Liver (tissue), 3 donors: ENCODE measurements around the gene SOX6.

Experiments
- ATF3 ChIP-seq: IDR thresholded peaks from 2 replicates; pipeline ENCODE4 v1.6.1; 2016; ENCODE audit warnings: antibody characterized with exemption
- CTCF ChIP-seq: fragments of 150-350 bp; IDR thresholded peaks from 2 replicates; pipeline ENCODE4 v1.5.1; 2017; ENCODE audit warnings: improper control_type of control experiment, low read depth, low read length; ENCODE audit not compliant: missing input control
- EGR1 ChIP-seq, 2 donors: IDR thresholded peaks; 2 replicates each; pipeline ENCODE4 v1.6.1; 2016 to 2018; ENCODE audit warnings: antibody characterized with exemption in 2 of 2, low read depth in 2 of 2
- GABPA ChIP-seq, 2 donors: IDR thresholded peaks in 1 of 2; conservative IDR thresholded peaks in 1 of 2; 2 replicates each; pipeline ENCODE4 v1.6.1; 2016; ENCODE audit warnings: antibody characterized with exemption in 2 of 2, mild to moderate bottlenecking in 1 of 2, moderate library complexity in 1 of 2
- HNF4G ChIP-seq: IDR thresholded peaks from 2 replicates; pipeline ENCODE4 v1.6.1; 2016; ENCODE audit warnings: antibody characterized with exemption
- JUND ChIP-seq, 2 donors: IDR thresholded peaks; 2 replicates each; pipeline ENCODE4 v1.6.1; 2016; ENCODE audit warnings: antibody characterized with exemption in 2 of 2
- MAX ChIP-seq: IDR thresholded peaks from 2 replicates; pipeline ENCODE4 v1.6.1; 2016; ENCODE audit warnings: antibody characterized with exemption
- NR2F2 ChIP-seq: IDR thresholded peaks from 2 replicates; pipeline ENCODE4 v1.6.1; 2016; ENCODE audit warnings: antibody characterized with exemption
- RAD21 ChIP-seq, 2 donors: IDR thresholded peaks; 2 replicates each; pipeline ENCODE4 v1.6.1; 2016; ENCODE audit warnings: antibody characterized with exemption in 2 of 2, mild to moderate bottlenecking in 2 of 2
- SP1 ChIP-seq: IDR thresholded peaks from 2 replicates; pipeline ENCODE4 v1.6.1; 2018; ENCODE audit warnings: antibody characterized with exemption, mild to moderate bottlenecking
- TAF1 ChIP-seq: conservative IDR thresholded peaks from 2 replicates; pipeline ENCODE4 v1.6.1; 2016; ENCODE audit warnings: antibody characterized with exemption, mild to moderate bottlenecking
- ZBTB33 ChIP-seq: IDR thresholded peaks from 2 replicates; pipeline ENCODE4 v1.6.1; 2016; ENCODE audit warnings: antibody characterized with exemption
- TF ChIP-seq, protein P1 (sequence below): IDR thresholded peaks from 2 replicates; pipeline ENCODE4 v1.6.1; 2016; ENCODE audit warnings: antibody characterized with exemption, mild to moderate bottlenecking
- donor health status: healthy.
- donor health status: healthy.

- no peak for TF ChIP-seq CTCF
- no peak for TF ChIP-seq JUND (IDR thresholded peaks at IDR 0.05)
- no peak for TF ChIP-seq TAF1
- no peak for TF ChIP-seq EGR1 (IDR thresholded peaks at IDR 0.05; ENCODE audit: low read depth in 2 of 2)
- TF ChIP-seq HNF4G: no peak
- TF ChIP-seq ATF3: no peak
- no peak for TF ChIP-seq RAD21 (IDR thresholded peaks at IDR 0.05)
- no peak for TF ChIP-seq ZBTB33
- TF ChIP-seq, protein P1, sequence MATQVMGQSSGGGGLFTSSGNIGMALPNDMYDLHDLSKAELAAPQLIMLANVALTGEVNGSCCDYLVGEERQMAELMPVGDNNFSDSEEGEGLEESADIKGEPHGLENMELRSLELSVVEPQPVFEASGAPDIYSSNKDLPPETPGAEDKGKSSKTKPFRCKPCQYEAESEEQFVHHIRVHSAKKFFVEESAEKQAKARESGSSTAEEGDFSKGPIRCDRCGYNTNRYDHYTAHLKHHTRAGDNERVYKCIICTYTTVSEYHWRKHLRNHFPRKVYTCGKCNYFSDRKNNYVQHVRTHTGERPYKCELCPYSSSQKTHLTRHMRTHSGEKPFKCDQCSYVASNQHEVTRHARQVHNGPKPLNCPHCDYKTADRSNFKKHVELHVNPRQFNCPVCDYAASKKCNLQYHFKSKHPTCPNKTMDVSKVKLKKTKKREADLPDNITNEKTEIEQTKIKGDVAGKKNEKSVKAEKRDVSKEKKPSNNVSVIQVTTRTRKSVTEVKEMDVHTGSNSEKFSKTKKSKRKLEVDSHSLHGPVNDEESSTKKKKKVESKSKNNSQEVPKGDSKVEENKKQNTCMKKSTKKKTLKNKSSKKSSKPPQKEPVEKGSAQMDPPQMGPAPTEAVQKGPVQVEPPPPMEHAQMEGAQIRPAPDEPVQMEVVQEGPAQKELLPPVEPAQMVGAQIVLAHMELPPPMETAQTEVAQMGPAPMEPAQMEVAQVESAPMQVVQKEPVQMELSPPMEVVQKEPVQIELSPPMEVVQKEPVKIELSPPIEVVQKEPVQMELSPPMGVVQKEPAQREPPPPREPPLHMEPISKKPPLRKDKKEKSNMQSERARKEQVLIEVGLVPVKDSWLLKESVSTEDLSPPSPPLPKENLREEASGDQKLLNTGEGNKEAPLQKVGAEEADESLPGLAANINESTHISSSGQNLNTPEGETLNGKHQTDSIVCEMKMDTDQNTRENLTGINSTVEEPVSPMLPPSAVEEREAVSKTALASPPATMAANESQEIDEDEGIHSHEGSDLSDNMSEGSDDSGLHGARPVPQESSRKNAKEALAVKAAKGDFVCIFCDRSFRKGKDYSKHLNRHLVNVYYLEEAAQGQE: no peak
- no peak for TF ChIP-seq MAX
- no peak for TF ChIP-seq GABPA (IDR thresholded peaks at IDR 0.05 in 1 of 2, conservative IDR thresholded peaks at IDR 0.05 in 1 of 2)
- TF ChIP-seq SP1: no peak
- TF ChIP-seq NR2F2: no peak
Observed at GRCh38 chr11:16322190-16322589, 34.2 kb downstream of the SOX6 start.
